ENCODE measurements around the gene MSANTD7.

The MSANTD7 gene

GRCh38 chr10:14878266-14879123 is 40.4 kb downstream of the MSANTD7 start, which contains the start of gene SUV39H2:
Gene SUV39H2 (plus strand): TSS chr10:14878866. CDS start chr10:14878889, 23 bp downstream.
- no peaks in the 10 kb centered on the region for H3K27me3 Mint-ChIP-seq
- H3K4me3 Mint-ChIP-seq: peak within 1 kb of the TSS; percentile 92
- H3K36me3 Mint-ChIP-seq (ENCODE audit: insufficient read depth): peaks cover 8% of the 10 kb centered on the region
- ATAC-seq (replicated peaks; ENCODE audit: extremely low read depth, poor library complexity, severe bottlenecking) (peak; percentile 92), DNase-seq (ENCODE audit: low spot score in 2 of 2) (peak; percentile 74 to 81)
- no peaks in the 10 kb centered on the region for H3K9me3 Mint-ChIP-seq
- peaks cover 24% of the 10 kb centered on the region for H3K4me1 Mint-ChIP-seq
- peak within 1 kb of the TSS; percentile 81 for H3K27ac Mint-ChIP-seq (ENCODE audit: low read depth)

DNA sequence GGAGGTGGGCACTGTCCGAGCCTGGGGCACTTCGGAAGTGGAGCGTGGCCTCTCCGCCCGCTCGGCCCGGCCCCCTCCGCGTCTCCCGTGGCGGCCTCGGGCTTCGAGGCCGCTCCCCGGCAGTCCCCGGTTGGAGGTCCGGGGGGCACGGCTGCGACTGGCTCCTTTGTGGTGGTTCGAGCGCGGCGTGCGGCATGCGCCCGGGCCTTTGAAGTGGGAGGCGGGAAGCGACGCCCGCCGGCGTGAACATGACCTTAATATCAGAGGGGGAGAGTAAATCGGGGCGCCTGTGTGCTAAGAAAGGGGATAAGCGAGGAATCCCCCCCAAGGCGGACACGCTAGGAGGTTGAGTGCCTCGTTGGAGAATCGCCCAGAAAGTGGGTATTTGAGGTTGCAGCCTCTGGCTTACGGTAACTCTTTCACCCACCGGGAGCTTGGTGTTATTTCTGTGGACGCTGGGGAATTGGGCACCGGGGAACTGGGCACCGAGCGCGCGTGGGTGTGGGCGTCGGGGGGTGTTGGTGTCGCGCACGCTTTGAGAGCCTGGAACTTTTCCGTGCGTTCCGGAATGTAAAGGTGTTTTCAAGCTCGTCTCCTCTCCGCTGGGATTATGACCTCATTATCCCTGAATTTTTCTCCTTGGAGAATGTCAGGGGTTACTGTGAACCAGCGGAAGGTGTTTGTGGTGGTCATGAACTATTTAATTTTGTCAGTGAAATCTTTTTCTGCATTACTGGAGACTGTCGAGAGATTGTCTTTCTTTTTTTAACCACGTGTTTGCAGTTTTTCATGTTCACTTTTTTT is 41.2 kb downstream of the MSANTD7 start:
- H3K9me3 Mint-ChIP-seq: no peaks in the 10 kb centered on the region
- no peaks in the 10 kb centered on the region for H3K27me3 Mint-ChIP-seq
- peak; percentile 20 for ATAC-seq (replicated peaks; ENCODE audit: extremely low read depth, poor library complexity, severe bottlenecking)
- H3K36me3 Mint-ChIP-seq (ENCODE audit: insufficient read depth): peaks cover 8% of the 10 kb centered on the region
- peaks cover 24% of the 10 kb centered on the region for H3K4me1 Mint-ChIP-seq
- H3K27ac Mint-ChIP-seq (ENCODE audit: low read depth): peak overlapping the region; percentile 81
- DNase-seq (ENCODE audit: low spot score in 2 of 2): peak; percentile 16 to 17
- peak overlapping the region; percentile 92 for H3K4me3 Mint-ChIP-seq

GRCh38 chr10:14879928-14880193 is 41.8 kb downstream of the MSANTD7 start:
- H3K4me3 Mint-ChIP-seq: peak overlapping the region; percentile 92
- no peaks in the 10 kb centered on the region for H3K27me3 Mint-ChIP-seq
- peaks cover 24% of the 10 kb centered on the region for H3K4me1 Mint-ChIP-seq
- peaks cover 8% of the 10 kb centered on the region for H3K36me3 Mint-ChIP-seq (ENCODE audit: insufficient read depth)
- DNase-seq (ENCODE audit: low spot score in 2 of 2) (no peak), ATAC-seq (replicated peaks; ENCODE audit: extremely low read depth, poor library complexity, severe bottlenecking) (no peak)
- H3K9me3 Mint-ChIP-seq: no peaks in the 10 kb centered on the region
- H3K27ac Mint-ChIP-seq (ENCODE audit: low read depth): peak overlapping the region; percentile 81

DNA sequence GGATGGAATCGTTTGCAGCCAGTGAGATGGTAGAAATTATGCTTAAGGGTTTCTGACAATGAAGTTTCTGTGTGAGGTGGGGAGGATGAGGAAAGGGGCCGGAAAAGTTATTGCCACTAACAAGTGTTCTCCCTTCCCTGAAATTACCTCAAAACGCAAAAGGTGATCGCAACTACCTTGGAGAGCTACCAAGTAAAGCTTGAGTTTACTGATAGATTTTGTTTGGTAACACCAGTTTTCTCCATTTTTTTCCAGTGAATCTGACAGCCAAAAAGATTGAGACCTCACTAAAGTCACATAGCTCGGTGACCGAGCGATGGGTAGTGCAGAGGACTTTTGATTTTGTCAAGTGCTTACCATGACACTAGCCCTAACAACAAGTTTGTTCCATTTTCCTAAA is 42.1 kb downstream of the MSANTD7 start:
- ATAC-seq (replicated peaks; ENCODE audit: extremely low read depth, poor library complexity, severe bottlenecking) (no peak), DNase-seq (ENCODE audit: low spot score in 2 of 2) (no peak)
- no peaks in the 10 kb centered on the region for H3K27me3 Mint-ChIP-seq
- H3K4me1 Mint-ChIP-seq: peaks cover 24% of the 10 kb centered on the region
- no peaks in the 10 kb centered on the region for H3K9me3 Mint-ChIP-seq
- H3K4me3 Mint-ChIP-seq: peak overlapping the region; percentile 92
- peak overlapping the region; percentile 81 for H3K27ac Mint-ChIP-seq (ENCODE audit: low read depth)
- H3K36me3 Mint-ChIP-seq (ENCODE audit: insufficient read depth): peaks cover 8% of the 10 kb centered on the region

DNA sequence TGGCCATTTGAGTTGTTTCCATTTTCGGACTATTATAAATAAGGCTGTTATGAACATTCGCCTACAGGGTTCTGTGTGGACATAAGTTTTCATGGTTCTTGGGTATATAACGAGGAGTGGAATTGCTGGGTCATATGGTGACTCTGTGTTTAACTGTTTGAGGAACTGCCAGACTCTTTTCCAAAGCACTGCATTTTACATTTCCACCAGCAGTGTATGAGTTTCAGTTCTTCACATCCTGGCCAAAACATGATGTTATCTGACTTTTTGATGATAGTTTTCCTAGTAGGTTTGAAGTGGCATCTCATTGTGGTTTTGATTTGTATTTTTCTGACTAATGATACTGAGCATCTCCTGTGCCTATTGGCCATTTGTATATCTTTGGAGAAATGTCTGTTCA is 46.0 kb downstream of the MSANTD7 start:
- no peak overlapping the region for H3K4me3 Mint-ChIP-seq
- H3K27ac Mint-ChIP-seq (ENCODE audit: low read depth): no peak overlapping the region
- no peaks in the 10 kb centered on the region for H3K9me3 Mint-ChIP-seq
- no peak for DNase-seq (ENCODE audit: low spot score in 2 of 2)
- no peaks in the 10 kb centered on the region for H3K27me3 Mint-ChIP-seq
- H3K4me1 Mint-ChIP-seq: peaks cover 11% of the 10 kb centered on the region
- H3K36me3 Mint-ChIP-seq (ENCODE audit: insufficient read depth): peaks cover 4% of the 10 kb centered on the region
- no peak for ATAC-seq (replicated peaks; ENCODE audit: extremely low read depth, poor library complexity, severe bottlenecking)
